Gastroesophageal sphincter (tissue), 3 donors: ENCODE results near the gene FOXO1.

ENCODE experiments used
- CTCF ChIP-seq, 4 experiments: fragments of 200-600 bp in 2 of 4; fragments of 450-650 bp in 2 of 4; sonication (generic) in 1 of 4; IDR thresholded peaks; one replicate each; pipeline ENCODE4 v1.5.1; 2017 to 2019; ENCODE audit warnings: antibody characterized with exemption in 4 of 4, mild to moderate bottlenecking in 2 of 4, moderate library complexity in 2 of 4
- POLR2A ChIP-seq, 2 donors: fragments of 450-650 bp; IDR thresholded peaks; one replicate each; pipeline ENCODE4 v1.6.1; 2017; ENCODE audit warnings: antibody characterized with exemption in 2 of 2, mild to moderate bottlenecking in 2 of 2, moderate library complexity in 1 of 2

DNA sequence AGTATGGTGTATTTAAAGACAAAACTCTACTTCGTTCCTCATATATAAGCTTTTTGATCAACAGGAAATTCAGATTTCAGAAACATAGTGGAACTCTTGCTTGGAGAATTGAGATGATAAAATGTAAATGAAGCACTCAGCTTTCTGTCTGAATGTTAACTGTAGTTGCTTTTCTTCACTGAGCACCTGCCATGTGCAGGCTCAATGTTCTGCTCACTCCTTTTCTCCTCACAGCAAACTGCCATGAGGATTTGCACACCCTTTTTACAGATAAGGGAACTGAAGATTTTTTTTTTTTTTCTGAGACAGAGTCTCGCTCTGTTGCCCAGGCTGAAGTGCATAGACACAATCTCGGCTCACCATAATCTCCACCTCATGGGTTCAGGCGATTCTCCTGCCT is 28.0 kb upstream of the FOXO1 start:
- no peak for TF ChIP-seq CTCF (IDR thresholded peaks at IDR 0.05)
- TF ChIP-seq POLR2A (IDR thresholded peaks at IDR 0.05) = no peak
